ENCODE data around the gene MARCHF5.

- TF ChIP-seq, protein P1, sequence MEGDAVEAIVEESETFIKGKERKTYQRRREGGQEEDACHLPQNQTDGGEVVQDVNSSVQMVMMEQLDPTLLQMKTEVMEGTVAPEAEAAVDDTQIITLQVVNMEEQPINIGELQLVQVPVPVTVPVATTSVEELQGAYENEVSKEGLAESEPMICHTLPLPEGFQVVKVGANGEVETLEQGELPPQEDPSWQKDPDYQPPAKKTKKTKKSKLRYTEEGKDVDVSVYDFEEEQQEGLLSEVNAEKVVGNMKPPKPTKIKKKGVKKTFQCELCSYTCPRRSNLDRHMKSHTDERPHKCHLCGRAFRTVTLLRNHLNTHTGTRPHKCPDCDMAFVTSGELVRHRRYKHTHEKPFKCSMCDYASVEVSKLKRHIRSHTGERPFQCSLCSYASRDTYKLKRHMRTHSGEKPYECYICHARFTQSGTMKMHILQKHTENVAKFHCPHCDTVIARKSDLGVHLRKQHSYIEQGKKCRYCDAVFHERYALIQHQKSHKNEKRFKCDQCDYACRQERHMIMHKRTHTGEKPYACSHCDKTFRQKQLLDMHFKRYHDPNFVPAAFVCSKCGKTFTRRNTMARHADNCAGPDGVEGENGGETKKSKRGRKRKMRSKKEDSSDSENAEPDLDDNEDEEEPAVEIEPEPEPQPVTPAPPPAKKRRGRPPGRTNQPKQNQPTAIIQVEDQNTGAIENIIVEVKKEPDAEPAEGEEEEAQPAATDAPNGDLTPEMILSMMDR (optimal IDR thresholded peaks at IDR 0.05 in 1 of 3, IDR thresholded peaks at IDR 0.05 in 1 of 3, conservative IDR thresholded peaks at IDR 0.05 in 1 of 3; ENCODE audit: extremely low read depth in 1 of 3, insufficient read depth in 2 of 3, low read length in 3 of 3) = no peak
- TF ChIP-seq EZH2 (IDR thresholded peaks at IDR 0.05; ENCODE audit: low read length) = no peak
Measured at GRCh38 chr10:92377962-92378361, 87.0 kb downstream of the MARCHF5 start.

Data from keratinocyte (primary cell).